HEK293 (cell line): ENCODE results near the gene ACTL6B.

Source experiments
- CTCF ChIA-PET: fragments of 350-600 bp; formaldehyde crosslinking; extraction: SDS; loops from one replicate; lab custom pipeline; 2021; ENCODE audit warnings: antibody characterized with exemption; lab: Yijun Ruan, JAX
- POLR2A ChIA-PET: fragments of 300-600 bp; formaldehyde crosslinking; extraction: SDS; loops from one replicate; lab custom pipeline; 2020; ENCODE audit warnings: antibody characterized with exemption, inconsistent platforms; lab: Yijun Ruan, JAX
- H3K27ac ChIP-seq: fragments of 200-500 bp; sonication (Bioruptor generic); 2 replicates; pipeline ENCODE4 v1.5.1; 2014; ENCODE audit warnings: low read depth, low read length, control low read depth, inconsistent platforms; ENCODE audit errors: extremely low read depth
- H3K36me3 ChIP-seq, 2 experiments: fragments of 200-500 bp in 1 of 2; sonication (Bioruptor generic) in 1 of 2; 1 replicate in 1 of 2; 2 replicates in 1 of 2; pipeline ENCODE4 v1.5.1; 2014 to 2017; ENCODE audit warnings: inconsistent platforms in 2 of 2, low read length in 2 of 2; ENCODE audit not compliant: control insufficient read depth in 2 of 2, insufficient read depth in 1 of 2
- H3K4me1 ChIP-seq: fragments of 200-500 bp; sonication (Bioruptor generic); 2 replicates; pipeline ENCODE4 v1.5.1; 2014; ENCODE audit warnings: mild to moderate bottlenecking, low read length, inconsistent platforms; ENCODE audit not compliant: control insufficient read depth, insufficient read depth
- H3K4me3 ChIP-seq: 2 replicates; pipeline ENCODE4 v1.5.1; 2011; ENCODE audit warnings: low read depth, mild to moderate bottlenecking, control low read depth, low read length, moderate library complexity
- H3K9me3 ChIP-seq: fragments of 200-500 bp; sonication (Bioruptor generic); 2 replicates; pipeline ENCODE4 v1.5.1; 2014; ENCODE audit warnings: low read depth, low read length, inconsistent platforms; ENCODE audit not compliant: control insufficient read depth, insufficient read depth
- EGR2 ChIP-seq: fragments of 450-650 bp; formaldehyde crosslinking; IDR thresholded peaks from 2 replicates; pipeline ENCODE4 v1.5.1; 2016; ENCODE audit warnings: low read depth, missing biosample characterization, missing genetic modification characterization
- ELK4 ChIP-seq: IDR thresholded peaks from 2 replicates; pipeline ENCODE4 v1.6.1; 2011; ENCODE audit warnings: mild to moderate bottlenecking, low read depth, low read length, borderline replicate concordance
- GLIS2 ChIP-seq: fragments of 450-650 bp; formaldehyde crosslinking; IDR thresholded peaks from 2 replicates; pipeline ENCODE4 v1.5.1; 2016; ENCODE audit warnings: missing biosample characterization, missing genetic modification characterization
- KLF16 ChIP-seq: fragments of 450-650 bp; formaldehyde crosslinking; IDR thresholded peaks from 2 replicates; pipeline ENCODE4 v1.5.1; 2017; ENCODE audit warnings: missing biosample characterization, missing genetic modification characterization
- KLF9 ChIP-seq: fragments of 450-650 bp; formaldehyde crosslinking; IDR thresholded peaks from 2 replicates; pipeline ENCODE4 v1.5.1; 2016; ENCODE audit warnings: missing biosample characterization, missing genetic modification characterization, low read depth
- PATZ1 ChIP-seq: fragments of 450-650 bp; formaldehyde crosslinking; IDR thresholded peaks from 2 replicates; pipeline ENCODE4 v1.5.1; 2016; ENCODE audit warnings: missing biosample characterization, missing genetic modification characterization
- SCRT1 ChIP-seq: fragments of 450-650 bp; formaldehyde crosslinking; IDR thresholded peaks from 2 replicates; pipeline ENCODE4 v1.5.1; 2016; ENCODE audit warnings: missing biosample characterization, missing genetic modification characterization, borderline replicate concordance
- SP2 ChIP-seq: fragments of 450-650 bp; formaldehyde crosslinking; IDR thresholded peaks from 2 replicates; pipeline ENCODE4 v1.5.1; 2016; ENCODE audit warnings: missing biosample characterization, missing genetic modification characterization
- SP3 ChIP-seq: fragments of 450-650 bp; formaldehyde crosslinking; IDR thresholded peaks from 2 replicates; pipeline ENCODE4 v1.5.1; 2016; ENCODE audit warnings: missing biosample characterization, missing genetic modification characterization
- SP7 ChIP-seq: fragments of 450-650 bp; formaldehyde crosslinking; IDR thresholded peaks from 2 replicates; pipeline ENCODE4 v1.5.1; 2016; ENCODE audit warnings: missing biosample characterization, missing genetic modification characterization
- TRIM28 ChIP-seq: IDR thresholded peaks from 2 replicates; pipeline ENCODE4 v1.6.1; 2011; ENCODE audit warnings: low read length, control low read depth, borderline replicate concordance
- WT1 ChIP-seq: fragments of 450-650 bp; formaldehyde crosslinking; IDR thresholded peaks from 2 replicates; pipeline ENCODE4 v1.5.1; 2016; ENCODE audit warnings: missing biosample characterization, missing genetic modification characterization
- ZBTB10 ChIP-seq: fragments of 450-650 bp; formaldehyde crosslinking; IDR thresholded peaks from 2 replicates; pipeline ENCODE4 v1.5.1; 2016; ENCODE audit warnings: missing biosample characterization, missing genetic modification characterization
- ZBTB17 ChIP-seq: fragments of 450-650 bp; formaldehyde crosslinking; IDR thresholded peaks from 2 replicates; pipeline ENCODE4 v1.5.1; 2016; ENCODE audit warnings: missing biosample characterization, missing genetic modification characterization
- ZBTB44 ChIP-seq: fragments of 450-650 bp; IDR thresholded peaks from 2 replicates; pipeline ENCODE4 v1.5.1; 2018; ENCODE audit warnings: missing biosample characterization, mild to moderate bottlenecking, missing genetic modification characterization
- ZEB2 ChIP-seq: fragments of 450-650 bp; formaldehyde crosslinking; IDR thresholded peaks from 2 replicates; pipeline ENCODE4 v1.5.1; 2016; ENCODE audit warnings: missing biosample characterization, missing genetic modification characterization
- ZNF10 ChIP-seq: fragments of 450-650 bp; formaldehyde crosslinking; IDR thresholded peaks from 2 replicates; pipeline ENCODE4 v1.5.1; 2017; ENCODE audit warnings: missing biosample characterization, missing genetic modification characterization
- ZNF341 ChIP-seq: fragments of 450-650 bp; formaldehyde crosslinking; IDR thresholded peaks from 2 replicates; pipeline ENCODE4; 2016; ENCODE audit warnings: low read depth, missing biosample characterization, missing genetic modification characterization
- ZNF350 ChIP-seq: fragments of 450-650 bp; formaldehyde crosslinking; IDR thresholded peaks from 2 replicates; pipeline ENCODE4 v1.5.0; 2017; ENCODE audit warnings: missing biosample characterization, mild to moderate bottlenecking, missing genetic modification characterization
- ZNF423 ChIP-seq: fragments of 450-650 bp; formaldehyde crosslinking; IDR thresholded peaks from 2 replicates; pipeline ENCODE4 v1.5.1; 2016; ENCODE audit warnings: missing biosample characterization, missing genetic modification characterization
- ZNF596 ChIP-seq: fragments of 450-650 bp; IDR thresholded peaks from 2 replicates; pipeline ENCODE4 v1.5.0; 2018; ENCODE audit warnings: missing biosample characterization, mild to moderate bottlenecking, missing genetic modification characterization, moderate library complexity
- ZNF600 ChIP-seq: fragments of 450-650 bp; formaldehyde crosslinking; IDR thresholded peaks from 2 replicates; pipeline ENCODE4 v1.5.1; 2016; ENCODE audit warnings: missing biosample characterization, missing genetic modification characterization
- ZNF626 ChIP-seq: fragments of 450-650 bp; sonication (Bioruptor Pico); formaldehyde crosslinking; IDR thresholded peaks from 2 replicates; pipeline ENCODE4 v1.5.1; 2018; ENCODE audit warnings: missing biosample characterization, missing genetic modification characterization, inconsistent platforms
- ZNF658 ChIP-seq: fragments of 450-650 bp; formaldehyde crosslinking; IDR thresholded peaks from 2 replicates; pipeline ENCODE4; 2016; ENCODE audit warnings: missing biosample characterization, missing genetic modification characterization
- ZNF701 ChIP-seq: fragments of 450-650 bp; formaldehyde crosslinking; IDR thresholded peaks from 2 replicates; pipeline ENCODE4 v1.5.1; 2016; ENCODE audit warnings: missing biosample characterization, missing genetic modification characterization
- ZNF76 ChIP-seq: fragments of 450-650 bp; formaldehyde crosslinking; IDR thresholded peaks from 2 replicates; pipeline ENCODE4; 2016; ENCODE audit warnings: low read depth, missing biosample characterization, missing genetic modification characterization, borderline replicate concordance

Gene ACTL6B

GRCh38 chr7:100603726-100604027 is 52.6 kb downstream of the ACTL6B start:
- TF ChIP-seq GLIS2 (peak; percentile 77), WT1 (tag by site-specific recombination) (no peak), ZNF423 (no peak), ZNF658 (no peak), ZNF701 (tag by site-specific recombination) (no peak), ZNF76 (tag by site-specific recombination) (no peak), ZBTB17 (peak; percentile 64), ZNF600 (tag by site-specific recombination) (peak; percentile 91)
- no peaks in the 10 kb centered on the region for H3K9me3 ChIP-seq
- ChIA-PET POLR2A (interaction anchor here (1.0 to 3.4 kb wide), 3 partner anchors 9 to 18 kb away, joined by 4 to 64 read pairs (median 13); partner anchors contain the start of genes FBXO24, LRCH4 and MOSPD3), CTCF (interaction anchor here (0.9 to 1.1 kb wide), 2 partner anchors 13 to 19 kb away, joined by 3 to 4 read pairs; no protein-coding TSS in a partner anchor)
- H3K36me3 ChIP-seq: peaks cover 0 to 3% of the 10 kb centered on the region in 2 experiments; a peak in 1 of 3 replicates
- peaks cover 17% of the 10 kb centered on the region for H3K4me1 ChIP-seq
- H3K4me3 ChIP-seq: peak overlapping the region; percentile 7; the same call in 1 of the 2 replicates
- peak overlapping the region; percentile 55; the same call in 1 of the 2 replicates for H3K27ac ChIP-seq

GRCh38 chr7:100602889-100603725 is 53.1 kb downstream of the ACTL6B start:
- Histone ChIP-seq H3K4me1 (peaks cover 17% of the 10 kb centered on the region), H3K27ac (peak overlapping the region; percentile 55; the same call in 1 of the 2 replicates), H3K4me3 (no peak overlapping the region), H3K36me3 (peaks cover 0 to 3% of the 10 kb centered on the region in 2 experiments; a peak in 1 of 3 replicates), H3K9me3 (no peaks in the 10 kb centered on the region)
- ChIA-PET POLR2A (interaction anchor here (0.7 to 3.4 kb wide), 7 partner anchors 9 to 1641 kb away, joined by 3 to 64 read pairs (median 4); partner anchors contain the start of genes AGFG2, FBXO24, LRCH4 and MOSPD3), CTCF (interaction anchor here (0.7 to 1.4 kb wide), 4 partner anchors 12 to 39 kb away, joined by 3 to 4 read pairs (median 4); partner anchors contain the start of genes FBXO24 and LRCH4)
- TF ChIP-seq ZNF341 (tag by site-specific recombination) (peak; percentile 62), ZNF596 (0 out of 2 replicates have a peak, but pooled peaks have one; percentile 7), SP7 (no peak), KLF9 (tag by site-specific recombination) (peak; percentile 15; the same call in 1 of the 2 replicates), ZNF626 (tag by site-specific recombination) (no peak), ZNF10 (0 out of 2 replicates have a peak, but pooled peaks have one; percentile 32), SP2 (peak; percentile 75), ZBTB44 (tag by site-specific recombination) (peak; percentile 40; the same call in 1 of the 2 replicates), ZNF76 (tag by site-specific recombination) (peak; percentile 68; the same call in 1 of the 2 replicates), ZEB2 (tag by site-specific recombination) (peak; percentile 57; the same call in 1 of the 2 replicates), PATZ1 (tag by site-specific recombination) (peak; percentile 66; the same call in 1 of the 2 replicates), KLF16 (tag by site-specific recombination) (0 out of 2 replicates have a peak, but pooled peaks have one; percentile 25), ZNF350 (tag by site-specific recombination) (no peak), SCRT1 (no peak), ELK4 (no peak), ZBTB17 (no peak; the same call in 1 of the 2 replicates), SP3 (tag by site-specific recombination) (peak; percentile 42; the same call in 1 of the 2 replicates), ZBTB10 (tag by site-specific recombination) (peak; percentile 19; the same call in 1 of the 2 replicates), TRIM28 (no peak), WT1 (tag by site-specific recombination) (peak; percentile 36; the same call in 1 of the 2 replicates), EGR2 (tag by site-specific recombination) (0 out of 2 replicates have a peak, but pooled peaks have one; percentile 20)
